Activated T-helper 1 cell treated with anti-CD3 and anti-CD28 coated beads, Interleukin-12 subunit alpha, Interleukin-12 subunit beta, Interleukin-2, Interleukin-4 antibody, amounts not matched to agents 30 ng/mL and 10 ng/mL and 1 ng/mL, durations not matched to agents 14 hours and 24 hours and 36 hours (primary cell): ENCODE data around the gene TLL2. TPM values are rescaled to one million over a fixed set of nuclear protein-coding genes. Genes with fewer than 3 reads are reported as not detected.

ENCODE experiments used
- DNase-seq: peaks from one replicate; pipeline ENCODE4 v3.0.0; 2021; ENCODE audit warnings: low spot score
- H3K27ac Mint-ChIP-seq: one replicate; pipeline ENCODE4 v1.8.0; 2021; ENCODE audit warnings: mild to moderate bottlenecking, mixed read lengths
- H3K27me3 Mint-ChIP-seq: one replicate; pipeline ENCODE4 v1.8.0; 2022; ENCODE audit warnings: mild to moderate bottlenecking, moderate library complexity, mixed read lengths; ENCODE audit not compliant: insufficient read depth
- H3K36me3 Mint-ChIP-seq: one replicate; pipeline ENCODE4 v1.8.0; 2021; ENCODE audit warnings: low read depth, mixed read lengths
- H3K4me1 Mint-ChIP-seq: one replicate; pipeline ENCODE4 v1.8.0; 2021; ENCODE audit warnings: low read depth, mixed read lengths
- H3K4me3 Mint-ChIP-seq: one replicate; pipeline ENCODE4 v1.8.0; 2021; ENCODE audit warnings: mild to moderate bottlenecking, moderate library complexity, mixed read lengths
- H3K9me3 Mint-ChIP-seq: one replicate; pipeline ENCODE4 v1.8.0; 2021; ENCODE audit warnings: mixed read lengths
- intact Hi-C: fragments of 100-400 bp; cut with micrococcal nuclease; formaldehyde crosslinking; loops from one replicate; pipeline ENCODE4 v1.15.1; 2024
- total RNA-seq: library from RNA; stranded (reverse); gene quantifications from 2 replicates; pipeline ENCODE4 v1.2.3, GENCODE V29; 2022

TLL2 gene
- total RNA-seq, 1 donor from 2014 or later = not detected

- H3K27ac Mint-ChIP-seq = no peak overlapping the region
Measured at GRCh38 chr10:96529634-96530279, 16.0 kb upstream of the TLL2 start.

DNA sequence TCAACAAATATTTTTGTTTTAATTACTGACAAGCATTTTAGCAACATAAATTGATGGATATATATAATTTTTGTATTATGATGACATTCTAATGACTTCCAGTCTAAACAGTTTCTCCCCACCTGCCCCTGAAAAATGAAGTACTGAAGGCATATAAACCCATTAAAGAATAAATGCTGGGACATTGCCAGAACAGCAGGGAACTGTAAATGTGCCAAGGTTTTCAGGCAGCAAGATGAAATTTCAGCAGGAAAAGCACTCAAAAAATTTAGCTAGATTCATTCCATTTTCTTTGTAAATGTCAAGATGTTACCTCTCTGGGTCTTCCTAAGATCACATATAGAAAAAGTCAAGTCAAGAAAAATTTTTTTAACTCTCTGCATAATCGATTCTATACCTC lies 11.0 kb upstream of the TLL2 start:
- Mint-ChIP-seq H3K4me1 (no peaks in the 10 kb centered on the region), H3K27me3 (no peaks in the 10 kb centered on the region), H3K27ac (no peak overlapping the region), H3K9me3 (no peaks in the 10 kb centered on the region), H3K4me3 (no peak overlapping the region), H3K36me3 (peaks cover 44% of the 10 kb centered on the region)
- DNase-seq = no peak
- intact Hi-C loops = no loop called here

More at GRCh38 chr10:96529634-96530279, 16.0 kb upstream of the TLL2 start:
- Mint-ChIP-seq H3K4me3 (no peak overlapping the region), H3K36me3 (peaks cover 28% of the 10 kb centered on the region), H3K4me1 (no peaks in the 10 kb centered on the region), H3K27me3 (no peaks in the 10 kb centered on the region), H3K9me3 (no peaks in the 10 kb centered on the region)
- intact Hi-C loops = no loop called here
- no peak for DNase-seq

DNA sequence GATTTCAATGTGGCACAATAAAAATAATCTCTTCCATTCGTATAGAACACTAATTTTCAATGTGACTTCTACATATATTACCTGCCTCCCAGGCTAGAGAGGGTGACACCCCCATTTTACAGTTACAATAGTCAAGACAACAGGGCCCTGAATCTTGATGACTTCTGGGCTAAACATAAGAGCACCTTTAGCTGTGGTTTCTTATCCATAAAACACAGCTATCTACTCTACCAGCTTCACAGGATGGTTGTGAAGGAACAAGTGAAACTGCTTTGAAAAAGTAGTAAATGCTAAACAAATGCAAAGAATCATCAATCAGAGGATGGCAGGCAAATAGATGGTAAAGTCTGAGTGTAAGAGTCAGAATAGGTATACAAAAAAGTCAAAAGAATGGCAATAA lies 3.6 kb upstream of the TLL2 start:
- Mint-ChIP-seq H3K36me3 (peaks cover 13% of the 10 kb centered on the region), H3K9me3 (no peaks in the 10 kb centered on the region), H3K27me3 (peaks cover 18% of the 10 kb centered on the region), H3K27ac (no peak overlapping the region), H3K4me1 (peaks cover 7% of the 10 kb centered on the region), H3K4me3 (no peak overlapping the region)
- intact Hi-C loops = loop anchor here (10.0 kb wide), 1 partner anchor 698 kb away; no protein-coding TSS in a partner anchor
- no peak for DNase-seq

DNA sequence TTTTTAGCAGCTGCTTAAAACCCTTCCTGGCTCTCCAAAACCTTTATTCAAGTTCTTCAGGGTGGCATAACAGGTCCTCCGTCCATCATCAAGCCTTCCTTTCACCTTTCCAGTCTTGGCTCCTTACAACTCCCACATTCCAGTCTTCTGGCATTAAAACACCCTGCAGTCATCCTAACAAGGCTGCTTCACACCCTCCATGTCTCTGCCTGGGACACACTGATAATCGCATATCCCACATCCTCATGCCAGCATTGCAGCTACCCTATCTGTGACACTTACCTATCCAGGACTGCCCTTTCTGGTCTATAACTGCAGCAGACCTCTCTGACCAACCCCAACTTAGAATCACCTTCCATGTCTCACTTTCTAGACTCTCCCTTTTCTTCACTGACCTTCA lies 2.6 kb upstream of the TLL2 start:
- peaks cover 27% of the 10 kb centered on the region for H3K27me3 Mint-ChIP-seq
- H3K4me1 Mint-ChIP-seq = peaks cover 7% of the 10 kb centered on the region
- intact Hi-C loops = loop anchor here (10.0 kb wide), 1 partner anchor 698 kb away; no protein-coding TSS in a partner anchor
- H3K4me3 Mint-ChIP-seq = no peak overlapping the region
- no peak overlapping the region for H3K27ac Mint-ChIP-seq
- no peaks in the 10 kb centered on the region for H3K9me3 Mint-ChIP-seq
- H3K36me3 Mint-ChIP-seq = peaks cover 10% of the 10 kb centered on the region
- DNase-seq = no peak

DNA sequence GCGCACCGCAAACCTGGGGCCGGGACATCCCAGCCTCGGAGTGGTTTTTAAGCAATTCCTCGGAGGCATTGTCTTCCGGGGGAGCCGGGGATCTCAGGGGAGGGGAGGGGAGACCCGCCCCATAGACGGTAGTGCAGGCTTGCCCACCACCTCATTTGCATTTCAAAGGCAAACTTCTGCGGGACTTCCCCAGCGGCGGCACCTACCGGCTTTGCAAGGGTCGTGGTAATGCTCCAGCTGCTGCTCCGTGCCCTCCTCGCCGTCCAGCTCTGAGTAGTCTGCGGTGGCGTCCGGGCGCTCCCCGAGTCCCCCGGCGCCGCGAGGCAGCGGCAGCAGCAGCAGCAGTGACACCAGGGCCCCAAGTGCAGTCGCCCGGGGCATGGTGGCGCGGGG lies 425 bp downstream of the TLL2 start:
- H3K27ac Mint-ChIP-seq = no peak overlapping the region
- peaks cover 2% of the 10 kb centered on the region for H3K36me3 Mint-ChIP-seq
- H3K4me1 Mint-ChIP-seq = peaks cover 7% of the 10 kb centered on the region
- peaks cover 33% of the 10 kb centered on the region for H3K27me3 Mint-ChIP-seq
- intact Hi-C loops = loop anchor here (2.0 to 10.0 kb wide), 2 partner anchors 318 to 702 kb away; no protein-coding TSS in a partner anchor
- H3K4me3 Mint-ChIP-seq = peak overlapping the region; percentile 64
- H3K9me3 Mint-ChIP-seq = no peaks in the 10 kb centered on the region
- DNase-seq = peak; percentile 31

GRCh38 chr10:96512524-96513304 lies 1.0 kb downstream of the TLL2 start:
- Mint-ChIP-seq H3K4me3 (peak overlapping the region; percentile 64), H3K4me1 (peaks cover 7% of the 10 kb centered on the region), H3K27me3 (peaks cover 35% of the 10 kb centered on the region), H3K27ac (no peak overlapping the region), H3K9me3 (no peaks in the 10 kb centered on the region), H3K36me3 (no peaks in the 10 kb centered on the region)
- no peak for DNase-seq
- intact Hi-C loops = loop anchor here (2.0 to 10.0 kb wide), 2 partner anchors 318 to 702 kb away; no protein-coding TSS in a partner anchor

DNA sequence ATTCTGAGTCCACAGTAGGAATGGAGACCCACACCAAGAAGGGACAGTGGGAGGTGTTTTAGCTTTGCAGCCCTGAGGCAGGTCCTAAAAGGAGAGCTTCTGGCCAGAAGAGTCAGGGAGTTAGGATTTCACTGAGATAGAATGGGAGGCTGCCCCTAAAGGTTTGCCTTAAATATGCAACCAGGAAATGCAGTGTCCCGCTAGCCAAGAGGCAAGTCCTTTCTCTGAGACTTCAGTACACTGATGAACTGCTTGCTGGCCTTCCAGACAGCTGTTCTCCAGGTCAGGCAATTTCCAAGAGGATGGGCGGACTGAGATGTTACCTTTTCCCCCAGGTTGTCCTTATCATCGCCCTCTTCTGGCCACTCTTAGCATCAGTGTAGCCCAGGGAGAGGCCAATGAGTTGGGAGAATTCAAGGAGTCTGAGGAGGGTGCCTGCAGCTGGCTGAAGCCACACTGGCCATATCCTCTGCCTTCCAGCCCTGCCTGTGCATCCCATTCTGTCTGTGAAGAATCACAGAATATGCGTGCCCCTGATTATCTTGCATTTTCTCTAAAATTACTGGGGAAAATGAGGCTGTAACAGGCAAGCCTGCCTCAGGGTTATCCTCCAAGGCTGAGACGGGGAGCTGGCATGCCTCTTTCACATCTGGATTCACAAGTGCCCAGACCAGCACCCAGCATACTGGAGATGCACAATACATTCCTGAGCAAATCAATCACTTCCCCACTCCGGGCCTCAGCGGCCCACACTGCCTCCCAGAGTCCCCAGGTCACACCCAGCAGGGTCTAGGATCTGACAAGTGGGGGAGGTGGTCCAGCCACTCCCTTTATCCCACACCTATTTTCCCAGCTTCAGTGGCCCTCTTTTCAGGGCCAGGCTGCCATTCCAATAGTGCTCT lies 2.4 kb downstream of the TLL2 start:
- Mint-ChIP-seq H3K27me3 (peaks cover 42% of the 10 kb centered on the region), H3K36me3 (no peaks in the 10 kb centered on the region), H3K9me3 (no peaks in the 10 kb centered on the region), H3K4me1 (peaks cover 7% of the 10 kb centered on the region), H3K4me3 (no peak overlapping the region), H3K27ac (no peak overlapping the region)
- intact Hi-C loops = loop anchor here (1.0 to 10.0 kb wide), 3 partner anchors 115 to 704 kb away; no protein-coding TSS in a partner anchor
- DNase-seq = no peak

DNA sequence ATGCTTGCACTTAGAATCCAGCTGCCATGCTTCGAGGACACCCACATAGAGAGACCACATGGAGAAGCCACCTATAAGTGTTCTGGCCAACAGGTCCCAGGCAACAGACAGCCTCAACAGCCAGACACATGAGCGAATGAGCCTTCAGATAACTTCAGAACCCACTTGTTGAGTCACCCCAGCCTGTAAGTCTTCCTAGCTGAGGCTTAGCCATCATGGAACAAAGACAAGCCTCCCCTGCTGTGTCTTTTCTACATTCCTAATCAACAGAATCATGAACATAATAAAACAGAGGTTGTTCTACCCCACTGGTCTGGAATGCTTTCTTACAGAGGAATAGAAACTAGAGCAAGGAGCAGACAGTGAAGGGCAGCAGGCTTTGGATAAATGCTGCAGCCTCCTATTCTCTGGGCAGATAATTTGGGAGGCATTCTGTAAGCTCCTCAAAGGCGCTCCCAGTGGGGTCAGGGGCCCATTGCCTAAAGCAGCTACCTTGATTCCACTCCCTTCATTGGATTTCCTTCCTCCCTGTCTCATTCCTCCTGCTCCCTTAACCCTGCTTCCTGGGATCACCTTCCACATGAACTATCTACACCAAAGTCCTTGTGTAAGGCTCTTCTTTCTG lies 4.6 kb downstream of the TLL2 start:
- Mint-ChIP-seq H3K4me1 (peaks cover 2% of the 10 kb centered on the region), H3K4me3 (no peak overlapping the region), H3K36me3 (no peaks in the 10 kb centered on the region), H3K27me3 (peaks cover 30% of the 10 kb centered on the region), H3K9me3 (no peaks in the 10 kb centered on the region), H3K27ac (no peak overlapping the region)
- intact Hi-C loops = no loop called here
- DNase-seq = no peak

GRCh38 chr10:96507044-96507443 lies 6.7 kb downstream of the TLL2 start:
- H3K9me3 Mint-ChIP-seq = no peaks in the 10 kb centered on the region
- H3K27ac Mint-ChIP-seq = no peak overlapping the region
- H3K27me3 Mint-ChIP-seq = peaks cover 25% of the 10 kb centered on the region
- no peaks in the 10 kb centered on the region for H3K4me1 Mint-ChIP-seq
- DNase-seq = no peak
- intact Hi-C loops = no loop called here
- H3K36me3 Mint-ChIP-seq = no peaks in the 10 kb centered on the region
- H3K4me3 Mint-ChIP-seq = no peak overlapping the region

DNA sequence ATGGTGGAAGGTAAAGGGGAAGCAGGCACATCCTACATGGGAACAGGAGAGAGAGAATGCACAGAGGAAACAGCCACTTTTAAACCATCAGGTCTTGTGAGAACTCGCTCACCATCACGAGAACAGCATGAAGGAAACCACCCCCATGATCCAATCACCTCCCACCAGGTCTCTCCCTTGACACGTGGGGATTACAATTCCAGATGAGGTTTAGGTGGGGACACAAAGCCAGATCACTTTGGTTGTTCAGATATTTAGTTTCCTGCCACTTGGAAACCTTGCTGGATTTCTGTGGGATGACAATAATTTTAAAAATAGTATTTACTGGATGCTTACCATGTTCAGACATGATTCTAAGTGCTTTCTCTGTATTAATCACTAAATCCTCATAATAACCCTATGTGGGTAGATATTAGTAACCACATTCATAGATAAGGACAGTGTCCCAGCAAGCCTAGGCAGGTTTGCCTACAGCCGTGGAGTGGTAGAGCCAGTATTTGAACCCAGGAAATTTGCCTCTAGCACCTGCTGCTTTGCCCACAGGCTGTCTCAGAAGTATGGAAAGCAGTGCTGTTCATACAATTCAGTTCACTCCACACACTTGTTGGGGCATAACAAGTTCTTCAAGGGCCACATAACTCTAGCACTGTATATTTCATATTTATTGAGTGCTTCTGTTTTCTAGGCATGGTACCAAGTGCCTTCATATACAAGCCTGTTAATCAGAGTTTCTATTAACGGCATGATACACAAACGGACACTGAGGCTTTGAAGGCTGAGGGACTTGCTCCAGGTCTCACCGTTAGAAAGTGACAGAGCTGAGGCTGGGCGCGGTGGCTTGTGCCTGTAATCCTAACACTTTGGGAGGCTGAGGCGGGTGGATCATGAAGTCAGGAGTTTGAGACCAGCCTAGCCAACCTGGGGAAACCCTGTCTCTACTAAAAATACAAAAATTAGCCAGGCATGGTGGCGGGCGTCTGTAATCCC lies 8.3 kb downstream of the TLL2 start:
- peaks cover 17% of the 10 kb centered on the region for H3K27me3 Mint-ChIP-seq
- no peak for DNase-seq
- intact Hi-C loops = no loop called here

GRCh38 chr10:96502561-96503282 lies 11.0 kb downstream of the TLL2 start:
- Mint-ChIP-seq H3K27ac (no peak overlapping the region), H3K9me3 (no peaks in the 10 kb centered on the region), H3K4me1 (no peaks in the 10 kb centered on the region), H3K27me3 (peaks cover 18% of the 10 kb centered on the region), H3K4me3 (no peak overlapping the region), H3K36me3 (no peaks in the 10 kb centered on the region)
- DNase-seq = no peak
- intact Hi-C loops = no loop called here

More for the DNA sequence above, 8.3 kb downstream of the TLL2 start:
- H3K36me3 Mint-ChIP-seq = no peaks in the 10 kb centered on the region
- no peaks in the 10 kb centered on the region for H3K4me1 Mint-ChIP-seq
- no peaks in the 10 kb centered on the region for H3K9me3 Mint-ChIP-seq
- H3K4me3 Mint-ChIP-seq = no peak overlapping the region
- no peak overlapping the region for H3K27ac Mint-ChIP-seq
